Measurements from ENCODE around the gene NRXN3.

The NRXN3 gene

GRCh38 chr14:78286210-78286609 is 116.0 kb downstream of the NRXN3 start:
- H3K36me3 ChIP-seq (ENCODE audit: insufficient read depth, low read length): no peaks in the 10 kb centered on the region
- no peaks in the 10 kb centered on the region for H3K27me3 ChIP-seq (ENCODE audit: insufficient read depth, low read length)
- no peaks in the 10 kb centered on the region for H3K4me1 ChIP-seq (ENCODE audit: control insufficient read depth, insufficient read depth, low read length, unreplicated experiment)
- H3K4me3 ChIP-seq (ENCODE audit: low read depth, low read length): no peak overlapping the region
- no peak overlapping the region for H3K27ac ChIP-seq (ENCODE audit: low read depth, low read length)
- no peak overlapping the region for H2AFZ ChIP-seq (ENCODE audit: low read length, unreplicated experiment)
- no peaks in the 10 kb centered on the region for H3K79me2 ChIP-seq (ENCODE audit: control insufficient read depth, insufficient read depth, low read length, unreplicated experiment)

DNA sequence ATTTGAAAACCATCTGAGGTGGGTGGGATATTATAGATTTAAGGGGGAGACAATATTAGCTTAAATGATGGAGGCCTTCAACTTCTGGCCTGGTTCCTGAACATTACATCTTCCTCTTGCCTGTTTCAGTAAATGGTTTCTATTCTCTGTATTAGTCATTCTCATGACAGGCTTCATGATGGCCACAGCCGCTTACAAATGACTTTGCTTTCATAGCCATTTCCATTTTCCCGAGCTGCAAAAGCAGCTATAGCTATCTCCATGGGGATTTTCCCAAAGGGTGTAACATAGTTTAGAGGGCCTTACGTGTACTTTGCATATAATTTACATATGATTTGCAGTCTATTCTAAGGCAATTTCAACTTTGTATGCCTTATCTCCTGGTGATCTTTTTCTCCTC is 121.8 kb downstream of the NRXN3 start:
- Histone ChIP-seq H3K36me3 (ENCODE audit: insufficient read depth, low read length) (no peaks in the 10 kb centered on the region), H3K27me3 (ENCODE audit: insufficient read depth, low read length) (no peaks in the 10 kb centered on the region), H3K27ac (ENCODE audit: low read depth, low read length) (no peak overlapping the region), H3K4me1 (ENCODE audit: control insufficient read depth, insufficient read depth, low read length, unreplicated experiment) (no peaks in the 10 kb centered on the region), H2AFZ (ENCODE audit: low read length, unreplicated experiment) (no peak overlapping the region), H3K4me3 (ENCODE audit: low read depth, low read length) (no peak overlapping the region), H3K79me2 (ENCODE audit: control insufficient read depth, insufficient read depth, low read length, unreplicated experiment) (no peaks in the 10 kb centered on the region)

DNA sequence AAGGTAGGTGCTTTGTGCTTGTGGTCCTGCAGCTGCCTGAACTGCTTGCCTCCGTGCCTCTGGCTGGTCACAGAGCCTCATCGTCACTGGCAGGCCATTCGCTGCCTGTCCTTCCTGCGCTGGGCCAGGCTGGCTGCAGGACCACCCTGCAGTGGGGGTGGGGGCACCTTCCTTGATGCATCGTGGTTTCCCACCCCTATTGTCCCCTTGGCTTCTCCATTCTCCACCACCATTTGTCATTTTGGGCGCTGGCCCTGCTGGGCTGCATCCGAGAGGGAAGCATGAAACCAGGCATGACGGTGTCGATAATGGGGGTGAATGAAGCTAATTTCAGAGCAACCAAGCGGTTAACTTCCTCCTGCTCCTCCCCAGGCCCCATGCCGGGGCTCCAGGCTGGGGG is 127.7 kb downstream of the NRXN3 start:
- no peaks in the 10 kb centered on the region for H3K36me3 ChIP-seq (ENCODE audit: insufficient read depth, low read length)
- no peaks in the 10 kb centered on the region for H3K27me3 ChIP-seq (ENCODE audit: insufficient read depth, low read length)
- no peaks in the 10 kb centered on the region for H3K4me1 ChIP-seq (ENCODE audit: control insufficient read depth, insufficient read depth, low read length, unreplicated experiment)
- no peak overlapping the region for H2AFZ ChIP-seq (ENCODE audit: low read length, unreplicated experiment)
- H3K4me3 ChIP-seq (ENCODE audit: low read depth, low read length): no peak overlapping the region
- no peaks in the 10 kb centered on the region for H3K79me2 ChIP-seq (ENCODE audit: control insufficient read depth, insufficient read depth, low read length, unreplicated experiment)
- H3K27ac ChIP-seq (ENCODE audit: low read depth, low read length): no peak overlapping the region

DNA sequence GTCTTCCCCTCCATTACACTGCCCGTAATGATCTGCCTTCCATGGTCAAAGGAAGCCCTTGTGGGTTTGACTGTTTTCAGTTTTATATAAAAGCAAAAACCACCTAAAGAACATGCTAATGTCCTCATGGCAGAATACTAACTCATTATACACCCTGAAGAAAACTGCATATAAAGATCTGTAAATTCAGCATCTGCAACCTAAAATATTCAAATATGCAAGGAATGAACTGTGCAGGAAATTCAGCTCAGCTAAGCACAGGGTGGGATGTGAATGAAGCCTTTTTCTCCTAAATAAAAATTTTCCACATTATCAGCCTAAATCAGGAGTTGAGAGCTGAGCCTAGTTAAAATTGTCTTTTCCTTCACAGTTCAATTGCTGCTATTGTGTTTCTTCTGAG is 128.1 kb downstream of the NRXN3 start:
- Histone ChIP-seq H3K4me1 (ENCODE audit: control insufficient read depth, insufficient read depth, low read length, unreplicated experiment) (no peaks in the 10 kb centered on the region), H3K79me2 (ENCODE audit: control insufficient read depth, insufficient read depth, low read length, unreplicated experiment) (no peaks in the 10 kb centered on the region), H3K27ac (ENCODE audit: low read depth, low read length) (no peak overlapping the region), H3K36me3 (ENCODE audit: insufficient read depth, low read length) (no peaks in the 10 kb centered on the region), H3K4me3 (ENCODE audit: low read depth, low read length) (no peak overlapping the region), H3K27me3 (ENCODE audit: insufficient read depth, low read length) (no peaks in the 10 kb centered on the region), H2AFZ (ENCODE audit: low read length, unreplicated experiment) (no peak overlapping the region)

DNA sequence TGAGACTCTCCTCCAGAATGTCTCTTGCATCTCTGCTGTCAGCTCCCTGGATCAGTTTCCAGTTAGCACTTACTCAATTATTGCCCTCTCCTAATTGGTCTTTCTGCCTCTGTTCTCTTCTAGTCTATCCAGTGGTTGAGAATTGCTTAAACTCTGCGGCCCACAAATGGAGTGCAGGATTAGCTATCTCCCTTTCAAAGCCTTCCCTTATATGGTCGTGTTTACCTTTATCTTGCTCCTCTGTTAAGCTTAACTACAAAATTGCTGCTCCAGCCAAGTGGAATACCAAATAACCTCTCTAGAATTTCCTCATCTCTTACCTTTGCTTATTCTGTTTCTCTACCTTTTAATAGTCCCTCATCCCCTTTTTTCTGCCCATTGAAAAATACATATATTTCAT is 132.7 kb downstream of the NRXN3 start:
- no peaks in the 10 kb centered on the region for H3K4me1 ChIP-seq (ENCODE audit: control insufficient read depth, insufficient read depth, low read length, unreplicated experiment)
- H3K36me3 ChIP-seq (ENCODE audit: insufficient read depth, low read length): no peaks in the 10 kb centered on the region
- no peaks in the 10 kb centered on the region for H3K27me3 ChIP-seq (ENCODE audit: insufficient read depth, low read length)
- no peaks in the 10 kb centered on the region for H3K79me2 ChIP-seq (ENCODE audit: control insufficient read depth, insufficient read depth, low read length, unreplicated experiment)
- no peak overlapping the region for H3K27ac ChIP-seq (ENCODE audit: low read depth, low read length)
- no peak overlapping the region for H3K4me3 ChIP-seq (ENCODE audit: low read depth, low read length)
- H2AFZ ChIP-seq (ENCODE audit: low read length, unreplicated experiment): no peak overlapping the region

DNA sequence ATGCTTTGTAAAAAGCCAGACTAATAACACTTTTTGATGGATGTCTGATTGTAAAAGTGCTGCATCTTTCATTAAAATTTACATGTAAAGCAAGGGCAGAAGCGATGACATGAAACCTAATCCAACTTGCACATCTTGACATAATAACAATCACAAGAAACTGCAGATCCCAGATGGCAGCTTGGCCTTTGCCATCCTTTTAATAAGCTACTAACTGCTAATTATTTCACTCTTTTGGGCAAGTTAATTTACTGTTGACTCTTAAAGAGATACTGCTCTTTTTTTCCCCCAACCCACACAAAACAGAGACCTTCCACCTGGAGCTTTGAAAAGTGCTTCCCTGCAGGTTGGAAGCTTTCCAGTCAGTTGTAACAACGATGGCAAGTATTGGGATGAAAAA is 137.5 kb downstream of the NRXN3 start:
- H3K36me3 ChIP-seq (ENCODE audit: insufficient read depth, low read length): no peaks in the 10 kb centered on the region
- no peak overlapping the region for H2AFZ ChIP-seq (ENCODE audit: low read length, unreplicated experiment)
- H3K4me3 ChIP-seq (ENCODE audit: low read depth, low read length): no peak overlapping the region
- H3K27ac ChIP-seq (ENCODE audit: low read depth, low read length): no peak overlapping the region
- no peaks in the 10 kb centered on the region for H3K27me3 ChIP-seq (ENCODE audit: insufficient read depth, low read length)
- H3K79me2 ChIP-seq (ENCODE audit: control insufficient read depth, insufficient read depth, low read length, unreplicated experiment): no peaks in the 10 kb centered on the region
- H3K4me1 ChIP-seq (ENCODE audit: control insufficient read depth, insufficient read depth, low read length, unreplicated experiment): no peaks in the 10 kb centered on the region

DNA sequence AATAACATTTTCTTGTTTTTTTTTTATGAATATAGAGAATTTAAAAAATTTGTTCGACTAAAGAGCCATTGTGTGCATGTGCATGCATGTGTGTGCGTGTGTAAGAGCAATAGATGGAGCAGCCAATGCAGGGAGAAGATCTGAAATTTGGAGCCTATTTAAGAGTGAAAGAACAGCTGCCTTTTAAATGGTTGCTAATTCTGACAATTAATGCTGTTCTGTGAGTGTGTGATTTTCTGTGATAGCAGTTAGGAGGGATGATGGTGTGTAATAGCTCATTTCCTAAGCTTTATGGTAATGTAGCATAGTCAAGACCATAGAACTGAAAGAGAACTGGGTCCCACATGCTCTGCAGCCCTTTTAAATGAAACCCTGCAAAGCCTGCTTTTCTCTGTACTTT is 137.9 kb downstream of the NRXN3 start:
- H3K27ac ChIP-seq (ENCODE audit: low read depth, low read length): no peak overlapping the region

DNA sequence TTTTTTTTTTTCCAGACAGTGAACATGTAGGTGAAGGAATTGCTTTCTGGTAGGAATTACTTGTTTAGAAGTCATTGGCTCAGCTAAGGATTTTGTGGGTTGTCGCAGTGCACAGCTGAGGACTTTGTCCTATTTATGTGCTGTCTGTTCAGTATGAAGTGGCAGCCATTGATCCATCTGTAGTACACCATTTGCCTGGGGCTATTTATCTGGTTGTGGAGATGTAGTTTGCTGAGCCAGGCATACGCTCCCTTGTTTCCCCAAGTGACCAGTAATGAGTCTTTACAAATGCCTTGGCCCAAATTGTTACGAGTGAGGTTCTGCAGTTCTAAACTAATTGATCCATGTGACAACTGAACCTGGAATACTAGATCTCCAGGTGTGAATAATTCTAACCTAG is 140.1 kb downstream of the NRXN3 start:
- Histone ChIP-seq H3K79me2 (ENCODE audit: control insufficient read depth, insufficient read depth, low read length, unreplicated experiment) (no peaks in the 10 kb centered on the region), H3K27ac (ENCODE audit: low read depth, low read length) (no peak overlapping the region), H3K27me3 (ENCODE audit: insufficient read depth, low read length) (no peaks in the 10 kb centered on the region), H3K4me1 (ENCODE audit: control insufficient read depth, insufficient read depth, low read length, unreplicated experiment) (no peaks in the 10 kb centered on the region), H3K36me3 (ENCODE audit: insufficient read depth, low read length) (no peaks in the 10 kb centered on the region), H2AFZ (ENCODE audit: low read length, unreplicated experiment) (no peak overlapping the region), H3K4me3 (ENCODE audit: low read depth, low read length) (no peak overlapping the region)

More for the DNA sequence above, 137.9 kb downstream of the NRXN3 start:
- Histone ChIP-seq H2AFZ (ENCODE audit: low read length, unreplicated experiment) (no peak overlapping the region), H3K36me3 (ENCODE audit: insufficient read depth, low read length) (no peaks in the 10 kb centered on the region), H3K4me1 (ENCODE audit: control insufficient read depth, insufficient read depth, low read length, unreplicated experiment) (no peaks in the 10 kb centered on the region), H3K4me3 (ENCODE audit: low read depth, low read length) (no peak overlapping the region), H3K79me2 (ENCODE audit: control insufficient read depth, insufficient read depth, low read length, unreplicated experiment) (no peaks in the 10 kb centered on the region), H3K27me3 (ENCODE audit: insufficient read depth, low read length) (no peaks in the 10 kb centered on the region)

DNA sequence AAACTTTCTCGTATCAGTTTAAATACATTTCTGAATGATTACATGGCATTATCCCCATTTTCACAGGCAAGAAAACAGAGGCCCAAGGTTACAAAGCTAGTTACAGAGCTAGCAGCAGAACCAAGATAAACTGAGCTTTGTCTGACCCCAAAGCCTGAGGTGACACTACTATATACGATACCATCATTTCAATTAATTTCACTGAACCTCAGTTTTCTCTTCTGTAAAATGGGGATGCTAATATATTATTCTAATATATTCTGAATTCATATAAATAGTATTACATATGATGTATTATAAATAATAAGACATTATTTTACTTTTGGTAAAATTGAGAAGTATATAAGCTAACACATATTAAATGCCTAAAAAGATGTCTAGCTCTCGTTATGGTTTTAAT is 143.3 kb downstream of the NRXN3 start:
- H2AFZ ChIP-seq (ENCODE audit: low read length, unreplicated experiment): no peak overlapping the region
- no peaks in the 10 kb centered on the region for H3K27me3 ChIP-seq (ENCODE audit: insufficient read depth, low read length)
- no peaks in the 10 kb centered on the region for H3K36me3 ChIP-seq (ENCODE audit: insufficient read depth, low read length)
- no peak overlapping the region for H3K4me3 ChIP-seq (ENCODE audit: low read depth, low read length)
- no peaks in the 10 kb centered on the region for H3K4me1 ChIP-seq (ENCODE audit: control insufficient read depth, insufficient read depth, low read length, unreplicated experiment)
- no peaks in the 10 kb centered on the region for H3K79me2 ChIP-seq (ENCODE audit: control insufficient read depth, insufficient read depth, low read length, unreplicated experiment)
- no peak overlapping the region for H3K27ac ChIP-seq (ENCODE audit: low read depth, low read length)

- no peaks in the 10 kb centered on the region for H3K27me3 ChIP-seq (ENCODE audit: insufficient read depth, low read length)
- no peaks in the 10 kb centered on the region for H3K79me2 ChIP-seq (ENCODE audit: control insufficient read depth, insufficient read depth, low read length, unreplicated experiment)
- no peak overlapping the region for H3K27ac ChIP-seq (ENCODE audit: low read depth, low read length)
- no peaks in the 10 kb centered on the region for H3K36me3 ChIP-seq (ENCODE audit: insufficient read depth, low read length)
- no peak overlapping the region for H2AFZ ChIP-seq (ENCODE audit: low read length, unreplicated experiment)
- H3K4me3 ChIP-seq (ENCODE audit: low read depth, low read length): no peak overlapping the region
- no peaks in the 10 kb centered on the region for H3K4me1 ChIP-seq (ENCODE audit: control insufficient read depth, insufficient read depth, low read length, unreplicated experiment)
Measured at GRCh38 chr14:78314484-78314883, 144.3 kb downstream of the NRXN3 start.

DNA sequence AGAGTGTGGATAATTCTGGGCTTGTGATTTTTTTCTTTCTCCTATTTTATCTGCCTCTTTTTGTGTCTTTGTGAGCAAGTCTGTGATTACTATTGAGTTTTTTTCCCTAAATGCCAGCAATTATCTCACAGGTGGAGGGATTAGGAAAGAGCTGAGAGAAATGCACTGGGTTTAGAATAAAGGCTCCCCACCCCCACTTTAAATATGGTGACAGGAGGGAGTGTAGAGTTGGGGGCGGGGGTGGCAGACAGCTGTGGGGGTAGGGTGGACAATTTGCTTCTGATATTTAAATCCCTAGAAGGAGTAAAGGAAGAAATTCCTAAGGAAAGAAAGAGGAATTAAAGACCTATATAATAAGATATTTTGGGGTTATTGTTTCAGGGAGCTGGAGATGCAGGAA is 145.9 kb downstream of the NRXN3 start:
- H3K27ac ChIP-seq (ENCODE audit: low read depth, low read length): no peak overlapping the region

DNA sequence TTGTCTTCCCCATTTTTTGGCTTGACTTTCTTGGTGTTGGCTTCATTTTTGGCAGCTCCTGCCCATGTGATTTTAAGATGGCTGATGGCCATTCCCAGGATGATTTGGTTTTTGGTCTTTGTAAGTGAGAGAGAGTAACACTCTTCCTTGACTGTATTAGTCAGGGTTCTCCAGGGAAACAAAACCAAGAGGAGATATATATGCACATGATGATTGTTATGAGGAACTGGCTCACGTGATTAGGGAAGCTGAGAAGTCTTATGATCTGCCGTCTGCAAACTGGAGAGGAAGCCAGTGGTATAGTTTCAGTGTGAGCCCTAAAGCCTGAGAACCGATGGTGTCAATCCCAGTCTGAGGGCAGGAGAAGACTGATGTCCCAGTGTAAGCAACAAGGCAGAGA is 146.6 kb downstream of the NRXN3 start:
- H2AFZ ChIP-seq (ENCODE audit: low read length, unreplicated experiment): no peak overlapping the region
- H3K4me3 ChIP-seq (ENCODE audit: low read depth, low read length): no peak overlapping the region
- no peaks in the 10 kb centered on the region for H3K27me3 ChIP-seq (ENCODE audit: insufficient read depth, low read length)
- H3K4me1 ChIP-seq (ENCODE audit: control insufficient read depth, insufficient read depth, low read length, unreplicated experiment): no peaks in the 10 kb centered on the region
- no peaks in the 10 kb centered on the region for H3K36me3 ChIP-seq (ENCODE audit: insufficient read depth, low read length)
- H3K27ac ChIP-seq (ENCODE audit: low read depth, low read length): no peak overlapping the region
- no peaks in the 10 kb centered on the region for H3K79me2 ChIP-seq (ENCODE audit: control insufficient read depth, insufficient read depth, low read length, unreplicated experiment)

More for the DNA sequence above, 145.9 kb downstream of the NRXN3 start:
- no peak overlapping the region for H3K4me3 ChIP-seq (ENCODE audit: low read depth, low read length)
- H3K36me3 ChIP-seq (ENCODE audit: insufficient read depth, low read length): no peaks in the 10 kb centered on the region
- no peaks in the 10 kb centered on the region for H3K4me1 ChIP-seq (ENCODE audit: control insufficient read depth, insufficient read depth, low read length, unreplicated experiment)
- no peak overlapping the region for H2AFZ ChIP-seq (ENCODE audit: low read length, unreplicated experiment)
- no peaks in the 10 kb centered on the region for H3K27me3 ChIP-seq (ENCODE audit: insufficient read depth, low read length)
- no peaks in the 10 kb centered on the region for H3K79me2 ChIP-seq (ENCODE audit: control insufficient read depth, insufficient read depth, low read length, unreplicated experiment)

All from ACC112 (cell line).